MM.1S (cell line): ENCODE results near the gene USF2.

ENCODE experiments used
- DNase-seq: peaks from one replicate; pipeline ENCODE4 v3.0.0-alpha.2; 2015
- H2AFZ ChIP-seq: fragments of 300-600 bp; sonication (generic); 2 replicates; pipeline ENCODE4 v1.6.0; 2016; ENCODE audit warnings: antibody characterized with exemption, low read length
- H3F3A ChIP-seq: fragments of 300-600 bp; sonication (generic); 2 replicates; pipeline ENCODE4 v1.6.1; 2016; ENCODE audit warnings: mild to moderate bottlenecking, antibody characterized with exemption, low read length, moderate library complexity, mixed read lengths; ENCODE audit not compliant: insufficient read depth
- H3K27ac ChIP-seq: fragments of 300-600 bp; sonication (generic); 2 replicates; pipeline ENCODE4 v1.5.1; 2016; ENCODE audit warnings: mild to moderate bottlenecking, low read length
- H3K27me3 ChIP-seq: fragments of 300-600 bp; sonication (generic); replicated peaks from 2 replicates; pipeline ENCODE4 v1.6.0; 2016; ENCODE audit warnings: low read length; ENCODE audit not compliant: insufficient read depth
- H3K36me3 ChIP-seq: fragments of 300-600 bp; sonication (generic); replicated peaks from 2 replicates; pipeline ENCODE4 v1.6.1; 2016; ENCODE audit warnings: mild to moderate bottlenecking, low read length, mixed read lengths; ENCODE audit not compliant: insufficient read depth
- H3K4me1 ChIP-seq: fragments of 300-600 bp; sonication (generic); 2 replicates; pipeline ENCODE4 v1.6.1; 2016; ENCODE audit warnings: low read length, mixed read lengths
- H3K4me2 ChIP-seq: fragments of 300-600 bp; sonication (generic); 2 replicates; pipeline ENCODE4 v1.6.0; 2016; ENCODE audit warnings: low read depth, low read length
- H3K4me3 ChIP-seq: fragments of 300-600 bp; sonication (generic); 2 replicates; pipeline ENCODE4 v1.5.1; 2016; ENCODE audit warnings: low read length, mixed read lengths
- H3K79me2 ChIP-seq: fragments of 300-600 bp; sonication (generic); 2 replicates; pipeline ENCODE4 v1.6.1; 2016; ENCODE audit warnings: mixed run types, low read length, mixed read lengths
- H3K9ac ChIP-seq: fragments of 300-600 bp; sonication (generic); 2 replicates; pipeline ENCODE4 v1.6.1; 2016; ENCODE audit warnings: low read length, mixed read lengths
- H3K9me2 ChIP-seq: fragments of 300-600 bp; sonication (generic); replicated peaks from 2 replicates; pipeline ENCODE4 v1.6.1; 2016; ENCODE audit warnings: mild to moderate bottlenecking, low read length, mixed read lengths; ENCODE audit not compliant: insufficient read depth
- H3K9me3 ChIP-seq: fragments of 300-600 bp; sonication (generic); replicated peaks from 2 replicates; pipeline ENCODE4 v1.6.1; 2016; ENCODE audit warnings: mild to moderate bottlenecking, low read length, mixed read lengths; ENCODE audit not compliant: insufficient read depth
- H4K20me1 ChIP-seq: fragments of 300-600 bp; sonication (generic); 2 replicates; pipeline ENCODE4 v1.6.1; 2016; ENCODE audit warnings: mild to moderate bottlenecking, low read length, moderate library complexity, mixed read lengths; ENCODE audit not compliant: insufficient read depth
- EZH2 ChIP-seq: fragments of 300-600 bp; sonication (generic); optimal IDR thresholded peaks from 2 replicates; pipeline ENCODE3; 2017; ENCODE audit warnings: low read depth, mild to moderate bottlenecking, antibody characterized with exemption, low read length, mixed read lengths
- EZH2phosphoT487 ChIP-seq: fragments of 300-600 bp; sonication (generic); IDR thresholded peaks from 2 replicates; pipeline ENCODE4 v1.6.1; 2018; ENCODE audit warnings: antibody characterized with exemption, low read length
- TF ChIP-seq, protein P1 (sequence below): fragments of 300-600 bp; sonication (generic); IDR thresholded peaks from 2 replicates; pipeline ENCODE4 v1.5.1; 2016; ENCODE audit warnings: antibody characterized with exemption, low read length, mixed read lengths

USF2 gene

DNA sequence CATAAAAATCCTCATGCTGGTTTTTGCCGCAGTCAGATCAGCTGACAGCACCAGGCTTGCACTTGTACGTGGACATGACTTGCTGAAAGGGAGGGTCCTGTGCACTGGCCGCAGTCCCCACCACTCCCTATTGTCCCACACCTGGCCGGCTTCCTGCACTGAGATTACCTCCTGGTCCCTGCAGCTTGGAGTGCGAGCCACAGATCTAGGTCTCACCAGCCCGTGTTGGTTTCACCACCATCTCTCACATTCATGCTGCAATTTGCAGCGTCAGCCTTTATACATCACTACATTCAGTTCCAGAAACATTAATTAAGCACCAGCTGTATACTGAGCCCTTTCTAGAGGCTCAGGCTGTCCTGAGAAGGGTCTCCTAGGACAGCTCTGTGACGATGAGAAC is 45.3 kb downstream of the USF2 start:
- Histone ChIP-seq H3K9me2 (no peaks in the 10 kb centered on the region), H3F3A (no peaks in the 10 kb centered on the region), H3K27me3 (peaks cover 39% of the 10 kb centered on the region), H3K9ac (no peak overlapping the region), H4K20me1 (no peaks in the 10 kb centered on the region), H2AFZ (no peak overlapping the region), H3K4me1 (no peaks in the 10 kb centered on the region), H3K27ac (no peak overlapping the region), H3K4me3 (no peak overlapping the region), H3K4me2 (no peak overlapping the region), H3K9me3 (no peaks in the 10 kb centered on the region), H3K36me3 (no peaks in the 10 kb centered on the region), H3K79me2 (no peaks in the 10 kb centered on the region)
- DNase-seq: no peak
- TF ChIP-seq EZH2phosphoT487: no peak
- no peak for TF ChIP-seq EZH2
- TF ChIP-seq, protein P1, sequence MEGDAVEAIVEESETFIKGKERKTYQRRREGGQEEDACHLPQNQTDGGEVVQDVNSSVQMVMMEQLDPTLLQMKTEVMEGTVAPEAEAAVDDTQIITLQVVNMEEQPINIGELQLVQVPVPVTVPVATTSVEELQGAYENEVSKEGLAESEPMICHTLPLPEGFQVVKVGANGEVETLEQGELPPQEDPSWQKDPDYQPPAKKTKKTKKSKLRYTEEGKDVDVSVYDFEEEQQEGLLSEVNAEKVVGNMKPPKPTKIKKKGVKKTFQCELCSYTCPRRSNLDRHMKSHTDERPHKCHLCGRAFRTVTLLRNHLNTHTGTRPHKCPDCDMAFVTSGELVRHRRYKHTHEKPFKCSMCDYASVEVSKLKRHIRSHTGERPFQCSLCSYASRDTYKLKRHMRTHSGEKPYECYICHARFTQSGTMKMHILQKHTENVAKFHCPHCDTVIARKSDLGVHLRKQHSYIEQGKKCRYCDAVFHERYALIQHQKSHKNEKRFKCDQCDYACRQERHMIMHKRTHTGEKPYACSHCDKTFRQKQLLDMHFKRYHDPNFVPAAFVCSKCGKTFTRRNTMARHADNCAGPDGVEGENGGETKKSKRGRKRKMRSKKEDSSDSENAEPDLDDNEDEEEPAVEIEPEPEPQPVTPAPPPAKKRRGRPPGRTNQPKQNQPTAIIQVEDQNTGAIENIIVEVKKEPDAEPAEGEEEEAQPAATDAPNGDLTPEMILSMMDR: no peak

DNA sequence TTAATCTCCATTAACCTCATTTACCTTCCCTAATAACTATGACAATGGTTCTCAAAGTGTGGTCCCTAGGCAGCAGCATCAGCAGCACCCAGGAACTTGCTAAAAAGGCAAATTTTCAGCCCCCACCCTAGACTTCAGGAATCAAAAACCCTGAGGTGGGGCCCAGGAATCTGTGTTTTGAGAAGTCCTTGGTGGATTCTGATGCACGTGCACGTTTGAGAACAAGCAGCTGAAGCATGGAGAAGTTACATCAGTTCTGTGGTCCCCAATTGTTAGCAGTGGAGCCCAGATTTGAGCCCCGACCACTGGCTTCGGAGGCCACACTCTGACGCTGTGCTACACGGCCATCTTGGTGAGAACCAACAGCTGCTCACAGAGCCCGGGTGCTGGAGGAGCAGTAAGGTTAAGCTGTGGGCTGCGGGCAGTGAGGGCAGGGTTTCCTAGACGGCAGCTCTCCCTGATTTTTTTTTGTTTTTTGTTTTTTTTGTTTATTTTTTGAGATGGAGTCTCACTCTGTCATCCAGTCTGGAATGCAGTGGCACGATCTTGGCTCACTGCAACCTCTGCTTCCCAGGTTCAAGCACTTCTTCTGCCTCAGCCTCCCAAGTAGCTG is 46.2 kb downstream of the USF2 start:
- Histone ChIP-seq H3K27ac (no peak overlapping the region), H2AFZ (0 out of 2 replicates have a peak overlapping the region, but pooled peaks have one; percentile 38), H3K9me3 (no peaks in the 10 kb centered on the region), H4K20me1 (no peaks in the 10 kb centered on the region), H3K4me2 (no peak overlapping the region), H3K79me2 (no peaks in the 10 kb centered on the region), H3K36me3 (no peaks in the 10 kb centered on the region), H3K27me3 (peaks cover 35% of the 10 kb centered on the region), H3K9ac (no peak overlapping the region), H3K4me1 (no peaks in the 10 kb centered on the region), H3K9me2 (no peaks in the 10 kb centered on the region), H3K4me3 (no peak overlapping the region), H3F3A (no peaks in the 10 kb centered on the region)
- no peak for DNase-seq
- no peak for TF ChIP-seq EZH2
- TF ChIP-seq EZH2phosphoT487: no peak
- TF ChIP-seq, protein P1: no peak

DNA sequence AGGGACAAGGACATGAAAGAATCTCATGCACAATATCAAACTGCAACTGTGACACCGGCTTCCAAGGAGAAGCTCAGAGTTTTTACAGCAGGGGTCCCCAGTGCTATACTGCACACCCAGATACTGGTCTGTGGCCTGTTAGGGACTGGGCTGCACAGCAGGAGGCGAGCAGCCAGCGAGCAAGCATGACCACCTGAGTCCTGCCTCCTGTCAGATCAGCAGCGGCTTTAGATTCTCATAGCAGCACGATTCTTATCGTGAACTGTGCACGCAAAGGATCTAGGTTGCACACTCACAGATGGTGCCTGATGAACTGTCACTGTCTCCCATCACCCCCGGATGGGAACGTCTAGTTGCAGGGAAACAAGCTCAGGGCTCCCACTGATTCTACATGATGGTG is 47.1 kb downstream of the USF2 start:
- no peak overlapping the region for H3K4me3 ChIP-seq
- DNase-seq: no peak
- H3K27ac ChIP-seq: no peak overlapping the region
- H3K36me3 ChIP-seq: no peaks in the 10 kb centered on the region
- no peaks in the 10 kb centered on the region for H4K20me1 ChIP-seq
- H3K79me2 ChIP-seq: no peaks in the 10 kb centered on the region
- no peaks in the 10 kb centered on the region for H3K9me3 ChIP-seq
- no peak for TF ChIP-seq EZH2
- TF ChIP-seq, protein P1: no peak
- TF ChIP-seq EZH2phosphoT487: no peak
- H2AFZ ChIP-seq: no peak overlapping the region
- H3K9me2 ChIP-seq: no peaks in the 10 kb centered on the region
- H3K4me2 ChIP-seq: no peak overlapping the region
- H3K4me1 ChIP-seq: no peaks in the 10 kb centered on the region
- H3K27me3 ChIP-seq: peaks cover 42% of the 10 kb centered on the region
- no peak overlapping the region for H3K9ac ChIP-seq
- no peaks in the 10 kb centered on the region for H3F3A ChIP-seq
